NCI-H128 (cell line): Measurements from ENCODE around the gene TUBB1.

Experiments
- DNase-seq: peaks from one replicate; lab custom pipeline; 2025; ENCODE audit not compliant: unreplicated experiment; lab: John Stamatoyannopoulos, UW

TUBB1 gene

GRCh38 chr20:58989196-58989595, 30.0 kb upstream of the TUBB1 start:
- DNase-seq, result no peak

GRCh38 chr20:58990651-58991445, 28.4 kb upstream of the TUBB1 start:
- no peak for DNase-seq

- DNase-seq, result no peak
Observed at GRCh38 chr20:58991715-58992114, 27.5 kb upstream of the TUBB1 start.

GRCh38 chr20:58992911-58993310, 26.3 kb upstream of the TUBB1 start:
- no peak for DNase-seq

GRCh38 chr20:58993332-58994248, 25.6 kb upstream of the TUBB1 start:
- DNase-seq, result no peak

- DNase-seq, result no peak
Observed at GRCh38 chr20:58994390-58995159, 24.7 kb upstream of the TUBB1 start.

GRCh38 chr20:58995461-58996225, 23.6 kb upstream of the TUBB1 start:
- no peak for DNase-seq

- no peak for DNase-seq
Observed at GRCh38 chr20:58996226-58996611, 23.0 kb upstream of the TUBB1 start.

GRCh38 chr20:58997141-58997770, 22.0 kb upstream of the TUBB1 start:
- DNase-seq, result no peak

- DNase-seq, result no peak
Observed at GRCh38 chr20:58998656-58999055, 20.6 kb upstream of the TUBB1 start.

DNA sequence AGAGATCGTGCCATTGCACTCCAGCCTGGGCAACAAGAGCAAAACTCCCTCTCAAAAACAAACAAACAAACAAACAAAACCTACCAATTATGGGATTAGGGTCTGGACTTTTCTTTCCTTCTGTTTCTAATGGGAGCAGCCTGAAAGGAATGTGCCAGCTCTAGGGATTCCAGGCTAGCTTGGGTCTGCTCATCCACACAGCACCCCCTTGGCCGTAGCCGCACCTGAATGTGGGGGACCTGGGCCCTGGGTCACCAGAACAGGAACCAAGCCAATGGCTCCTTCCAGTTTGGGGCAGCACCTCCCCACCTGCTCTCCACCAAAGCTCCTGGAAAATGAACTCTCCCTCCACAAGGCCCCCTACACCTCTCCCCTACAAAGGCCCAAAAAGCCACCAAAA, 18.9 kb upstream of the TUBB1 start:
- DNase-seq, result no peak

DNA sequence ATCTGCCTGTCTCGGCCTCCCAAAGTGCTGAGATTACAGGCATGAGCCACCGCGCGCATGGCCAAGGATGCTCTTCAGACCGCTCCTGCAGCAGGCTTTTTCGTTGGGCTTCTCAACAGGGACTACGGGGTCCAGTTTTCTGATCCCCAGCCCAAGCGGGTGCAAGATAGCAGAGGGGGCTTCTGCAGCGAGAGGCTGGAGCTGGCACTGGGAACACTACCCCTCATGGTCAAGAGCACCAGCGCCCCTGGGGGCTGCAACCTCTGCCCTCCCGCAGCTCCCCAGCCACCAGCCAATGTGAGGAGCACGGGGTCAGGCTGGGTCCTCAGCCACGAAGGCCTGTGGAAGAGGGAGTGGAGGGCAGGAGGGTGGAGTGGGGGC, 18.2 kb upstream of the TUBB1 start:
- no peak for DNase-seq

- DNase-seq, result no peak
Observed at GRCh38 chr20:59001449-59002171, 17.6 kb upstream of the TUBB1 start.

- no peak for DNase-seq
Observed at GRCh38 chr20:59002388-59002787, 16.8 kb upstream of the TUBB1 start.

DNA sequence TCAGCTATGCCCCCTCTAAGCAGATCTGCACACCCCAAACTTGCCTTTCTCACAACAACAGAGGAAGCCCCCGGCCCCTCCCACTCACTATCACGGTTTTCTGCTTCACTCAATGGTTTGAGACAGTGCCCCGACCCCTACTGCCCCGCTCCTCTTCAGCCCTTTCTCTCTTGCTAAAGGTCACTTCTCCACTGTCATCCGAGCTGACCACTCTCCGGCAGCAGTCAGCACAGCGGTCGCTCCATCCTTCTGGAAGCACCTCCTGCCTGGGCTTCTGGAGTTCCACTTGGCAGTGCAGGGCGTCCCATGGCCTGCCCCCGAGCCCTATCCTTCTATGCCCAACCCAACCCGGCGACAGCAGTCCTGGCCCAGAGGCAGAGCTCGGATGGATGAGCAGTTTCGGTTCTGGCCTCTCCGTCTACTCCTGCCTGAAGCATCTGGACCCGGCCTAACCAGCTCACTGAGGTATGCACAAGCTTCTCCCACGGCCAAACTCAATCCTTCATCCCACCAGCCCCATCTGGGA, 16.3 kb upstream of the TUBB1 start:
- DNase-seq, result no peak

DNA sequence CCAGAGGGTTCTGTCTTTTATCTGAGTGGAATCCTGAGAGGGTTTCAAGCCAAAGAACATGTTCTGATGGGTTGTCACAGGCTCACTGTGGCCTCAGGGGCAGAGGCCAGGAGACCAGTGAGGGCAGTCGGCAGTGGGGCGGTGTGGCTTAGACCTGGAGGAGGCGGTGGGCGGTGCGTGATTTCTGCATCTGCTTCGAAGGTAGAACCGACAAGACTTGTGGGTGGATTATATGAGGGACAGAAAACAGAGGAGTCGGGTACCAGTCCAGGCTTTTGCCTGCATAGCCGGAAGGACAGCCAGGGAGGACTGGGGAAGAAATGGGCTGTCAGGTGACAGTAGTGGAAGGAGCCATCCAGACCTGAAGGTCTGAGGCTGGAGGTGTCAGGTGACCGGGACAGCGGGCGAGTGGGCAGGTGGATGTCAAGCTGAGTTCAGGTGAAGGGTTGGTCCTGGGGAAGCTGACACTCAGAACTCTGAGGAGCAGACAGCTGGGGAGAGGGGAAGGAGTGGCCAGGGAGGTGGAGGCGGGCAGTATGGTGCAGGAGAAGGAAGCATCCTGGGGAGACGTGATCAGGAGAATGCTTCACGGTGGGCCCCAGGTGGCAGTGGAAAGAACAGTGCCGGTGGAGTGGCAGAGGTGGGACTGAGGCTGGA, 15.3 kb upstream of the TUBB1 start:
- no peak for DNase-seq

- no peak for DNase-seq
Observed at GRCh38 chr20:59004493-59004762, 14.8 kb upstream of the TUBB1 start.

GRCh38 chr20:59004763-59005522, 14.3 kb upstream of the TUBB1 start:
- no peak for DNase-seq
